Endothelial cell of umbilical vein (primary cell): ENCODE data around the gene SCYL1. TPM values are rescaled to one million over a fixed set of nuclear protein-coding genes. Genes with fewer than 3 reads are reported as not detected.

ENCODE experiments used
- BruUV-seq: library from RNA; stranded (reverse); fragments of 400-500 nt; replicated peaks from 2 replicates; lab custom pipeline; 2021; lab: Mats Ljungman, UMichigan
- CTCF ChIA-PET: fragments of 300-600, 350-600 bp; sonication (Branson Sonifier 250); formaldehyde crosslinking; loops from one replicate; lab custom pipeline; 2021; ENCODE audit warnings: antibody characterized with exemption, inconsistent platforms; lab: Charles Lee
- POLR2A ChIA-PET: fragments of 300-600, 350-600 bp; sonication (Branson Sonifier 250); formaldehyde crosslinking; loops from one replicate; lab custom pipeline; 2021; ENCODE audit warnings: antibody characterized with exemption, inconsistent platforms; lab: Charles Lee
- DNase-seq: peaks from one replicate; pipeline ENCODE4 v3.0.0-alpha.2; 2011; ENCODE audit warnings: low read depth, low spot score
- FAIRE-seq: peaks from 2 replicates; lab custom pipeline; 2011; peaks lifted over from hg19 to GRCh38; lab: Jason Lieb, UNC
- H2AFZ ChIP-seq: 2 replicates; pipeline ENCODE4 v1.6.0; 2012; ENCODE audit warnings: low read depth, low read length, control low read depth, inconsistent platforms
- H3K27ac ChIP-seq: 2 replicates; pipeline ENCODE4 v1.5.1; 2011; ENCODE audit warnings: low read depth, mild to moderate bottlenecking, control low read depth, low read length, moderate library complexity; ENCODE audit not compliant: insufficient read depth
- H3K27me3 ChIP-seq, 2 experiments: 2 replicates each; pipeline versions ENCODE4 v1.6.0 to v1.6.1; 2011; ENCODE audit warnings: low read length in 2 of 2, mixed read lengths in 1 of 2; ENCODE audit not compliant: control insufficient read depth in 2 of 2, insufficient read depth in 2 of 2
- H3K36me3 ChIP-seq, 2 experiments: 2 replicates in 1 of 2; 3 replicates in 1 of 2; pipeline ENCODE4 v1.5.1; 2011; ENCODE audit warnings: low read length in 2 of 2, mild to moderate bottlenecking in 1 of 2, moderate library complexity in 1 of 2; ENCODE audit not compliant: control insufficient read depth in 2 of 2, insufficient read depth in 2 of 2; ENCODE audit errors: extremely low read depth in 1 of 2
- H3K4me1 ChIP-seq: 3 replicates; pipeline ENCODE4 v1.5.1; 2011; ENCODE audit warnings: mild to moderate bottlenecking, low read length; ENCODE audit not compliant: control insufficient read depth, insufficient read depth; ENCODE audit errors: extremely low read depth
- H3K4me2 ChIP-seq: 2 replicates; pipeline ENCODE4 v1.6.1; 2011; ENCODE audit warnings: low read length, control low read depth, mixed read lengths; ENCODE audit not compliant: insufficient read depth
- H3K4me3 ChIP-seq, 3 experiments: fragments of 200-600 bp in 1 of 3; sonication (generic), shearing (Covaris generic) in 1 of 3; replicated peaks in 1 of 3; 2 replicates each; pipeline ENCODE4 v1.5.1; 2011 to 2016; ENCODE audit warnings: control low read depth in 3 of 3, low read length in 3 of 3, mild to moderate bottlenecking in 2 of 3, inconsistent platforms in 1 of 3, low read depth in 1 of 3, moderate library complexity in 1 of 3; ENCODE audit not compliant: insufficient read depth in 1 of 3
- H3K79me2 ChIP-seq: 2 replicates; pipeline ENCODE4 v1.6.0; 2012; ENCODE audit warnings: low read length, inconsistent platforms; ENCODE audit not compliant: control insufficient read depth, insufficient read depth
- H3K9ac ChIP-seq: replicated peaks from 2 replicates; pipeline ENCODE3; 2011; ENCODE audit warnings: low read length, control low read depth; ENCODE audit not compliant: insufficient read depth; ENCODE audit errors: extremely low read depth
- H3K9me1 ChIP-seq: replicated peaks from 3 replicates; pipeline ENCODE4 v1.6.0; 2011; ENCODE audit warnings: mild to moderate bottlenecking, low read length; ENCODE audit not compliant: control insufficient read depth, insufficient read depth; ENCODE audit errors: extremely low read depth
- H3K9me3 ChIP-seq: replicated peaks from 2 replicates; pipeline ENCODE4 v1.5.1; 2012; ENCODE audit warnings: low read length, inconsistent platforms; ENCODE audit not compliant: control insufficient read depth, insufficient read depth
- H4K20me1 ChIP-seq: replicated peaks from 2 replicates; pipeline ENCODE3; 2011; ENCODE audit warnings: mild to moderate bottlenecking, low read length; ENCODE audit not compliant: control insufficient read depth, insufficient read depth; ENCODE audit errors: extremely low read depth
- CTCF ChIP-seq, 2 donors: IDR thresholded peaks; 1 replicate in 1 of 2; 2 replicates in 1 of 2; pipeline ENCODE4 v1.5.1; 2011; ENCODE audit warnings: low read length in 2 of 2, mild to moderate bottlenecking in 2 of 2, moderate library complexity in 2 of 2, control low read depth in 1 of 2, inconsistent platforms in 1 of 2, low read depth in 1 of 2; ENCODE audit not compliant: insufficient read depth in 1 of 2; ENCODE audit errors: extremely low read depth in 1 of 2
- EZH2 ChIP-seq: IDR thresholded peaks from 2 replicates; pipeline ENCODE4 v1.6.1; 2012; ENCODE audit warnings: borderline replicate concordance, low read depth, mild to moderate bottlenecking, moderate library complexity, low read length, inconsistent platforms; ENCODE audit not compliant: severe bottlenecking
- FOS ChIP-seq: IDR thresholded peaks from 2 replicates; pipeline ENCODE4 v1.6.1; 2011; ENCODE audit warnings: mild to moderate bottlenecking, low read length, moderate library complexity, borderline replicate concordance; ENCODE audit not compliant: insufficient read depth
- GATA2 ChIP-seq: IDR thresholded peaks from 2 replicates; pipeline ENCODE4 v1.7.0; 2011; ENCODE audit warnings: low read depth, mild to moderate bottlenecking, moderate library complexity, mixed read lengths, low read length; ENCODE audit not compliant: insufficient read length, insufficient read depth
- JUN ChIP-seq: IDR thresholded peaks from 2 replicates; pipeline ENCODE4 v1.6.1; 2011; ENCODE audit warnings: borderline replicate concordance, low read depth; ENCODE audit not compliant: insufficient read length, insufficient read depth
- MAX ChIP-seq: IDR thresholded peaks from 2 replicates; pipeline ENCODE4 v1.6.1; 2011; ENCODE audit not compliant: insufficient read depth, insufficient read length
- MYC ChIP-seq: IDR thresholded peaks from one replicate; pipeline ENCODE4 v1.6.1; 2011; ENCODE audit warnings: mild to moderate bottlenecking, low read depth, low read length
- POLR2A ChIP-seq: IDR thresholded peaks from 2 replicates; pipeline ENCODE4 v1.6.1; 2012; ENCODE audit warnings: low read depth, mild to moderate bottlenecking, control low read depth, low read length
- POLR2AphosphoS5 ChIP-seq: IDR thresholded peaks from 2 replicates; pipeline ENCODE4 v1.6.1; 2012; ENCODE audit warnings: low read depth, mild to moderate bottlenecking, control low read depth, low read length, moderate library complexity; ENCODE audit not compliant: insufficient read depth
- dilution Hi-C: fragments of 300-500 bp; cut with MboI; formaldehyde crosslinking; loops from one replicate; pipeline ENCODE4 v1.15.0; 2019; ENCODE audit warnings: low sequenced_read_pairs; ENCODE audit not compliant: extremely low pct_ligation_motif_present
- intact Hi-C: fragments of 100-400 bp; cut with micrococcal nuclease; formaldehyde crosslinking; loops from one replicate; pipeline ENCODE4 v1.10.0; 2022
- polyA plus RNA-seq, 4 experiments: library from polyadenylated mRNA; depleted of rRNA in 3 of 4; stranded (reverse) in 3 of 4; unstranded in 1 of 4; fragments of >200 nt; gene quantifications; 2 replicates each; pipeline versions ENCODE4 v1.2.1 to v1.2.3, GENCODE V29; 2011 to 2012; ENCODE audit warnings: missing spikeins in 1 of 4
- total RNA-seq: library from RNA; stranded (reverse); gene quantifications from 2 replicates; pipeline ENCODE4 v1.2.3, GENCODE V29; 2021

Gene SCYL1
- total and polyA plus RNA-seq, 2 donors (not counting 3 experiments of a cell fraction or from before 2014, with no cell fraction given), result 88.2 to 126 TPM

- dilution Hi-C loops, result no loop called here
- BruUV-seq, result no TSS peak
Observed at GRCh38 chr11:65577756-65578109, 52.9 kb downstream of the SCYL1 start.

More at GRCh38 chr11:65577756-65578109, 52.9 kb downstream of the SCYL1 start:
- Histone ChIP-seq H3K27me3 (no peaks in the 10 kb centered on the region), H3K9me3 (no peaks in the 10 kb centered on the region), H3K4me2 (no peak overlapping the region), H3K4me3 (no peak overlapping the region), H3K36me3 (no peaks in the 10 kb centered on the region), H3K79me2 (peaks cover 10% of the 10 kb centered on the region), H4K20me1 (no peaks in the 10 kb centered on the region), H2AFZ (no peak overlapping the region), H3K27ac (no peak overlapping the region), H3K9me1 (no peaks in the 10 kb centered on the region), H3K9ac (no peak overlapping the region), H3K4me1 (peaks cover 36% of the 10 kb centered on the region)
- CTCF ChIA-PET, result interaction anchor here (3.9 to 9.7 kb wide), 2 partner anchors 12 to 37 kb away, joined by 22 to 167 read pairs; no protein-coding TSS in a partner anchor
- intact Hi-C loops, result no loop called here
- POLR2A ChIA-PET, result no interaction called here
- TF ChIP-seq MAX (no peak), CTCF (IDR thresholded peaks at IDR 0.05; ENCODE audit: extremely low read depth in 1 of 2, insufficient read depth in 1 of 2, low read depth in 1 of 2, low read length in 2 of 2) (no peak), FOS (no peak), GATA2 (no peak), MYC (no peak), JUN (no peak), POLR2A (no peak), EZH2 (no peak), POLR2AphosphoS5 (no peak)
- DNase-seq (no peak), FAIRE-seq (no peak)
